RWPE2 (cell line): ENCODE measurements around the gene OR13J1.

Experiments
- ATAC-seq: fragments of 200-7000 bp; cut with Tn5 transposase; 3 replicates; pipeline ENCODE4 v1.9.1; 2021; ENCODE audit warnings: low read depth
- DNase-seq: peaks from one replicate; pipeline ENCODE4 v3.0.0-alpha.2; 2020; ENCODE audit warnings: low spot score
- H3K27ac ChIP-seq: fragments of 450-650 bp; 2 replicates; pipeline ENCODE4 v1.5.1; 2017; ENCODE audit warnings: mild to moderate bottlenecking; ENCODE audit not compliant: poor library complexity, severe bottlenecking
- H3K27me3 ChIP-seq: fragments of 250-450 bp; sonication (Bioruptor Pico); 2 replicates; pipeline ENCODE4 v1.5.1; 2021; ENCODE audit warnings: mild to moderate bottlenecking, moderate library complexity; ENCODE audit not compliant: insufficient read depth, poor library complexity, severe bottlenecking
- H3K36me3 ChIP-seq: fragments of 250-450 bp; sonication (Bioruptor Pico); 2 replicates; pipeline ENCODE4 v1.5.1; 2020; ENCODE audit warnings: low read depth, mild to moderate bottlenecking, moderate library complexity
- H3K4me1 ChIP-seq: fragments of 250-450 bp; sonication (Bioruptor Pico); 2 replicates; pipeline ENCODE4 v1.5.1; 2021; ENCODE audit warnings: mild to moderate bottlenecking, moderate library complexity; ENCODE audit not compliant: insufficient read depth, poor library complexity, severe bottlenecking
- H3K4me3 ChIP-seq: fragments of 250-450 bp; sonication (Bioruptor Pico); 2 replicates; pipeline ENCODE4 v1.5.1; 2021; ENCODE audit warnings: mild to moderate bottlenecking, moderate library complexity; ENCODE audit not compliant: severe bottlenecking
- H3K9me3 ChIP-seq: fragments of 250-450 bp; sonication (Bioruptor Pico); 2 replicates; pipeline ENCODE4 v1.5.1; 2021; ENCODE audit warnings: mild to moderate bottlenecking, moderate library complexity; ENCODE audit not compliant: severe bottlenecking
- CTCF ChIP-seq: fragments of 450-650 bp; IDR thresholded peaks from one replicate; pipeline ENCODE4 v1.5.1; 2017; ENCODE audit warnings: mild to moderate bottlenecking, moderate library complexity; ENCODE audit not compliant: poor library complexity, severe bottlenecking

OR13J1 gene

GRCh38 chr9:35841645-35841900 is 28.6 kb downstream of the OR13J1 start:
- DNase-seq (no peak), ATAC-seq (no peak)
- Histone ChIP-seq H3K36me3 (no peaks in the 10 kb centered on the region), H3K4me3 (no peak overlapping the region), H3K4me1 (peaks cover 8% of the 10 kb centered on the region), H3K9me3 (no peaks in the 10 kb centered on the region), H3K27me3 (no peaks in the 10 kb centered on the region), H3K27ac (no peak overlapping the region)
- TF ChIP-seq CTCF = no peak

- Histone ChIP-seq H3K4me3 (no peak overlapping the region), H3K27ac (no peak overlapping the region), H3K36me3 (no peaks in the 10 kb centered on the region), H3K27me3 (no peaks in the 10 kb centered on the region), H3K4me1 (peaks cover 8% of the 10 kb centered on the region), H3K9me3 (no peaks in the 10 kb centered on the region)
- DNase-seq (no peak), ATAC-seq (no peak)
- TF ChIP-seq CTCF = no peak
Observed at GRCh38 chr9:35840881-35841644, 29.1 kb downstream of the OR13J1 start.

DNA sequence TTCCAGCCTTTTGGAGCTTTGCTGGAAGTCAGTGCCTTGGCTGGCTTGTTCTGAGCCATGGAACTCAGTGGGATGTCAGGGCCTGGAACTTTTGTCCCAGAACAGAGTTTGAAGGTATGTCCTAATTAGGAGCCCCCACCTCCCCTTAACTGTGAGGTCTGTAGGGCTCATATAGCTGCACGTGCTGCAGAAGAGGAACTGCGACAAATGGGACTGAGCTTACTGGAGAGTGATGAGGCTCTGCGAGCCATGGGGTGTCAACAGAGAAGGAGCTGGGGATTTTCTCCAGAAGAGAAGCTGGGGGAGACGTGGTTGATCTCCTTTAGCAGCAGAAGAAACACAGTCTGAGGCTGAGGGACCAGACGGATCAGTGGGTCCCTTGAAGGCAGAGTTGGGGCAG is 30.3 kb downstream of the OR13J1 start:
- TF ChIP-seq CTCF = no peak

DNA sequence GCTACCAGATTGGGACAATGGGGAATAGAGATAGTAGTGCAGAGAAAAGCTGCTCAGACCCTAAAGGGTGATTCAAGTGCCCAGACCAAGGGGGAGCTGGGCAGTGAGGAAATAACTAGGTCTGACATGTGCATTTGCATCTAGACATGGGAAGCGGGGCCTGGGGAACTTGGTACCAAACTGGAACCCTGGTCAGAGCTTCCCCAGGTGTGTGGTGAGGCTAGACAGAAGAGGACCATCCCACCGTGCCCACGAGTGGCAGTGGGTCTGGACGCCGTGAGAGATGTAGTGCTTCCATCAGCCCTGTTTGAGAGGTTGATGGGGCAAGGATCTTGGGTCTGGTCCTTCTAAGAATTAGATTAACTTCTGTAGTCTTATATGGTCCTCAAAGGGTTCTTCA is 33.6 kb downstream of the OR13J1 start:
- no peaks in the 10 kb centered on the region for H3K36me3 ChIP-seq
- H3K9me3 ChIP-seq = no peaks in the 10 kb centered on the region
- no peak overlapping the region for H3K4me3 ChIP-seq
- no peak for ATAC-seq
- DNase-seq = no peak
- H3K27me3 ChIP-seq = no peaks in the 10 kb centered on the region
- H3K27ac ChIP-seq = no peak overlapping the region
- no peaks in the 10 kb centered on the region for H3K4me1 ChIP-seq
- TF ChIP-seq CTCF = no peak

More for the DNA sequence above, 30.3 kb downstream of the OR13J1 start:
- no peak for ATAC-seq
- Histone ChIP-seq H3K9me3 (no peaks in the 10 kb centered on the region), H3K36me3 (no peaks in the 10 kb centered on the region), H3K27me3 (no peaks in the 10 kb centered on the region), H3K4me1 (peaks cover 6% of the 10 kb centered on the region), H3K27ac (no peak overlapping the region), H3K4me3 (no peak overlapping the region)
- no peak for DNase-seq

- Histone ChIP-seq H3K4me1 (no peaks in the 10 kb centered on the region), H3K9me3 (no peaks in the 10 kb centered on the region), H3K27me3 (no peaks in the 10 kb centered on the region), H3K27ac (no peak overlapping the region), H3K4me3 (no peak overlapping the region), H3K36me3 (no peaks in the 10 kb centered on the region)
- TF ChIP-seq CTCF = no peak
- DNase-seq (no peak), ATAC-seq (no peak)
Observed at GRCh38 chr9:35835766-35836165, 34.4 kb downstream of the OR13J1 start.
